ENCODE data around the gene PIK3C2G. TPM values are rescaled to one million over a fixed set of nuclear protein-coding genes. Genes with fewer than 3 reads are reported as not detected.

PIK3C2G gene
- total and polyA plus RNA-seq, 5 donors: not detected

GRCh38 chr12:18634382-18634781, 373.1 kb downstream of the PIK3C2G start:
- Histone ChIP-seq H3K9me3 (ENCODE audit: control insufficient read depth, low read length) (no peaks in the 10 kb centered on the region), H3K27me3 (ENCODE audit: control insufficient read depth, insufficient read depth) (no peaks in the 10 kb centered on the region), H3K4me1 (ENCODE audit: control insufficient read depth, insufficient read depth, low read length) (no peaks in the 10 kb centered on the region), H3K4me3 (ENCODE audit: low read length) (no peak overlapping the region), H3K27ac (ENCODE audit: low read length) (no peak overlapping the region)
- ATAC-seq (no peak), DNase-seq (no peak)
- intact Hi-C loops (cut with DNase I): loop anchor here in 1 of 4 donors (10.0 kb wide), 1 partner anchor 50 kb away; no protein-coding TSS in a partner anchor
- WGBS: 62% methylated on average over 4 of the region's 4 CpGs

GRCh38 chr12:18640321-18640955, 379.1 kb downstream of the PIK3C2G start:
- Histone ChIP-seq H3K9me3 (ENCODE audit: control insufficient read depth, low read length) (no peaks in the 10 kb centered on the region), H3K27ac (ENCODE audit: low read length) (no peak overlapping the region), H3K4me3 (ENCODE audit: low read length) (no peak overlapping the region), H3K4me1 (ENCODE audit: control insufficient read depth, insufficient read depth, low read length) (no peaks in the 10 kb centered on the region), H3K27me3 (ENCODE audit: control insufficient read depth, insufficient read depth) (no peaks in the 10 kb centered on the region)
- DNase-seq: no peak
- no peak for ATAC-seq
- intact Hi-C loops (cut with DNase I): no loop called here
- 50% methylated on average over 4 of the region's 4 CpGs for WGBS

- Histone ChIP-seq H3K4me1 (ENCODE audit: control insufficient read depth, insufficient read depth, low read length) (no peaks in the 10 kb centered on the region), H3K27ac (ENCODE audit: low read length) (no peak overlapping the region), H3K27me3 (ENCODE audit: control insufficient read depth, insufficient read depth) (no peaks in the 10 kb centered on the region), H3K9me3 (ENCODE audit: control insufficient read depth, low read length) (no peaks in the 10 kb centered on the region), H3K4me3 (ENCODE audit: low read length) (no peak overlapping the region)
- intact Hi-C loops (cut with DNase I): no loop called here
- DNase-seq (no peak), ATAC-seq (peak; percentile 64 to 65)
- WGBS: 43% methylated on average over 5 of the region's 5 CpGs
These were observed 382.4 kb downstream of the PIK3C2G start for GRCh38 chr12:18643681-18644080.

GRCh38 chr12:18644564-18644963, 383.2 kb downstream of the PIK3C2G start:
- no peaks in the 10 kb centered on the region for H3K27me3 ChIP-seq (ENCODE audit: control insufficient read depth, insufficient read depth)
- no peaks in the 10 kb centered on the region for H3K4me1 ChIP-seq (ENCODE audit: control insufficient read depth, insufficient read depth, low read length)
- H3K27ac ChIP-seq (ENCODE audit: low read length): no peak overlapping the region
- no peaks in the 10 kb centered on the region for H3K9me3 ChIP-seq (ENCODE audit: control insufficient read depth, low read length)
- intact Hi-C loops (cut with DNase I): no loop called here
- WGBS: 88% methylated on average over 3 of the region's 3 CpGs
- ATAC-seq (no peak), DNase-seq (no peak)
- no peak overlapping the region for H3K4me3 ChIP-seq (ENCODE audit: low read length)

- 66% methylated on average over 6 of the region's 6 CpGs for WGBS
- no peak for ATAC-seq
- Histone ChIP-seq H3K9me3 (ENCODE audit: control insufficient read depth, low read length) (no peaks in the 10 kb centered on the region), H3K27ac (ENCODE audit: low read length) (no peak overlapping the region), H3K4me1 (ENCODE audit: control insufficient read depth, insufficient read depth, low read length) (no peaks in the 10 kb centered on the region), H3K27me3 (ENCODE audit: control insufficient read depth, insufficient read depth) (no peaks in the 10 kb centered on the region), H3K4me3 (ENCODE audit: low read length) (no peak overlapping the region)
- DNase-seq: no peak
- intact Hi-C loops (cut with DNase I): no loop called here
These were observed 385.1 kb downstream of the PIK3C2G start for GRCh38 chr12:18646286-18646890.

- H3K27me3 ChIP-seq (ENCODE audit: control insufficient read depth, insufficient read depth): no peaks in the 10 kb centered on the region
- WGBS: 87% methylated on average over 2 of the region's 2 CpGs
- H3K4me1 ChIP-seq (ENCODE audit: control insufficient read depth, insufficient read depth, low read length): no peaks in the 10 kb centered on the region
- DNase-seq (no peak), ATAC-seq (no peak)
- no peaks in the 10 kb centered on the region for H3K9me3 ChIP-seq (ENCODE audit: control insufficient read depth, low read length)
- H3K27ac ChIP-seq (ENCODE audit: low read length): no peak overlapping the region
- no peak overlapping the region for H3K4me3 ChIP-seq (ENCODE audit: low read length)
- intact Hi-C loops (cut with DNase I): no loop called here
These were observed 390.2 kb downstream of the PIK3C2G start for GRCh38 chr12:18651525-18651924.

GRCh38 chr12:18652596-18652995, 391.3 kb downstream of the PIK3C2G start:
- Histone ChIP-seq H3K27me3 (ENCODE audit: control insufficient read depth, insufficient read depth) (no peaks in the 10 kb centered on the region), H3K4me3 (ENCODE audit: low read length) (no peak overlapping the region), H3K9me3 (ENCODE audit: control insufficient read depth, low read length) (no peaks in the 10 kb centered on the region), H3K4me1 (ENCODE audit: control insufficient read depth, insufficient read depth, low read length) (no peaks in the 10 kb centered on the region), H3K27ac (ENCODE audit: low read length) (no peak overlapping the region)
- ATAC-seq (no peak), DNase-seq (no peak)
- intact Hi-C loops (cut with DNase I): no loop called here

- H3K27me3 ChIP-seq (ENCODE audit: control insufficient read depth, insufficient read depth): no peaks in the 10 kb centered on the region
- no peak overlapping the region for H3K27ac ChIP-seq (ENCODE audit: low read length)
- no peak for ATAC-seq
- DNase-seq: no peak
- intact Hi-C loops (cut with DNase I): no loop called here
- H3K4me3 ChIP-seq (ENCODE audit: low read length): no peak overlapping the region
- H3K4me1 ChIP-seq (ENCODE audit: control insufficient read depth, insufficient read depth, low read length): no peaks in the 10 kb centered on the region
- WGBS: 51% methylated on average over 1 of the region's 1 CpG
- no peaks in the 10 kb centered on the region for H3K9me3 ChIP-seq (ENCODE audit: control insufficient read depth, low read length)
These were observed 392.1 kb downstream of the PIK3C2G start for GRCh38 chr12:18653465-18653864.

GRCh38 chr12:18655351-18655750, 394.0 kb downstream of the PIK3C2G start:
- ATAC-seq (no peak), DNase-seq (no peak)
- 85% methylated on average over 4 of the region's 4 CpGs for WGBS
- H3K4me1 ChIP-seq (ENCODE audit: control insufficient read depth, insufficient read depth, low read length): no peaks in the 10 kb centered on the region
- H3K27me3 ChIP-seq (ENCODE audit: control insufficient read depth, insufficient read depth): no peaks in the 10 kb centered on the region
- no peak overlapping the region for H3K4me3 ChIP-seq (ENCODE audit: low read length)
- intact Hi-C loops (cut with DNase I): no loop called here
- no peak overlapping the region for H3K27ac ChIP-seq (ENCODE audit: low read length)
- no peaks in the 10 kb centered on the region for H3K9me3 ChIP-seq (ENCODE audit: control insufficient read depth, low read length)

- Histone ChIP-seq H3K27ac (ENCODE audit: low read length) (no peak overlapping the region), H3K4me1 (ENCODE audit: control insufficient read depth, insufficient read depth, low read length) (no peaks in the 10 kb centered on the region), H3K4me3 (ENCODE audit: low read length) (no peak overlapping the region), H3K27me3 (ENCODE audit: control insufficient read depth, insufficient read depth) (no peaks in the 10 kb centered on the region), H3K9me3 (ENCODE audit: control insufficient read depth, low read length) (no peaks in the 10 kb centered on the region)
- ATAC-seq: no peak
- intact Hi-C loops (cut with DNase I): no loop called here
- no peak for DNase-seq
- 74% methylated on average over 2 of the region's 2 CpGs for WGBS
These were observed 396.9 kb downstream of the PIK3C2G start for GRCh38 chr12:18658179-18658578.

- H3K27me3 ChIP-seq (ENCODE audit: control insufficient read depth, insufficient read depth): no peaks in the 10 kb centered on the region
- H3K27ac ChIP-seq (ENCODE audit: low read length): no peak overlapping the region
- H3K4me3 ChIP-seq (ENCODE audit: low read length): no peak overlapping the region
- no peaks in the 10 kb centered on the region for H3K4me1 ChIP-seq (ENCODE audit: control insufficient read depth, insufficient read depth, low read length)
- ATAC-seq: no peak
- intact Hi-C loops (cut with DNase I): no loop called here
- DNase-seq: no peak
- no peaks in the 10 kb centered on the region for H3K9me3 ChIP-seq (ENCODE audit: control insufficient read depth, low read length)
These were observed 397.5 kb downstream of the PIK3C2G start for GRCh38 chr12:18658829-18659228.

GRCh38 chr12:18676141-18676540, 414.8 kb downstream of the PIK3C2G start:
- no peak for DNase-seq
- no peak overlapping the region for H3K27ac ChIP-seq (ENCODE audit: low read length)
- intact Hi-C loops (cut with DNase I): no loop called here
- no peaks in the 10 kb centered on the region for H3K9me3 ChIP-seq (ENCODE audit: control insufficient read depth, low read length)
- no peaks in the 10 kb centered on the region for H3K4me1 ChIP-seq (ENCODE audit: control insufficient read depth, insufficient read depth, low read length)
- no peaks in the 10 kb centered on the region for H3K27me3 ChIP-seq (ENCODE audit: control insufficient read depth, insufficient read depth)
- H3K4me3 ChIP-seq (ENCODE audit: low read length): no peak overlapping the region
- no peak for ATAC-seq
